ENCODE results near the gene TMEM125.

TMEM125 gene

GRCh38 chr1:43318831-43319230, 49.0 kb downstream of the TMEM125 start:
- no peak for TF ChIP-seq FOXP2 (optimal IDR thresholded peaks at IDR 0.05; ENCODE audit: control extremely low read depth, extremely low read length, insufficient read depth)
- TF ChIP-seq EZH2 (IDR thresholded peaks at IDR 0.05): no peak
- TF ChIP-seq POLR2AphosphoS5 (IDR thresholded peaks at IDR 0.05; ENCODE audit: borderline replicate concordance, low read depth, low read length): no peak
- no peak for DNase-seq (ENCODE audit: low read depth, low spot score)
- no peak overlapping the region for H3K9ac ChIP-seq (ENCODE audit: insufficient read length)
- H3K9me3 ChIP-seq (ENCODE audit: low read depth, low read length): no peaks in the 10 kb centered on the region
- H3K36me3 ChIP-seq (ENCODE audit: insufficient read depth, low read length): no peaks in the 10 kb centered on the region
- no peak overlapping the region for H3K4me3 ChIP-seq
- H3K27ac ChIP-seq: no peak overlapping the region

GRCh38 chr1:43319288-43319687, 49.5 kb downstream of the TMEM125 start:
- TF ChIP-seq EZH2 (IDR thresholded peaks at IDR 0.05): no peak
- H3K9me3 ChIP-seq (ENCODE audit: low read depth, low read length): no peaks in the 10 kb centered on the region
- H3K4me3 ChIP-seq: no peak overlapping the region
- H3K27ac ChIP-seq: no peak overlapping the region
- no peaks in the 10 kb centered on the region for H3K36me3 ChIP-seq (ENCODE audit: insufficient read depth, low read length)
- DNase-seq (ENCODE audit: low read depth, low spot score): no peak
- no peak overlapping the region for H3K9ac ChIP-seq (ENCODE audit: insufficient read length)

GRCh38 chr1:43319766-43320165, 50.0 kb downstream of the TMEM125 start:
- TF ChIP-seq FOXP2 (optimal IDR thresholded peaks at IDR 0.05; ENCODE audit: control extremely low read depth, extremely low read length, insufficient read depth): no peak
- no peak for TF ChIP-seq EZH2 (IDR thresholded peaks at IDR 0.05)
- no peak for TF ChIP-seq POLR2AphosphoS5 (IDR thresholded peaks at IDR 0.05; ENCODE audit: borderline replicate concordance, low read depth, low read length)
- DNase-seq (ENCODE audit: low read depth, low spot score): no peak
- no peak overlapping the region for H3K27ac ChIP-seq
- no peak overlapping the region for H3K4me3 ChIP-seq
- no peaks in the 10 kb centered on the region for H3K9me3 ChIP-seq (ENCODE audit: low read depth, low read length)
- no peak overlapping the region for H3K9ac ChIP-seq (ENCODE audit: insufficient read length)
- no peaks in the 10 kb centered on the region for H3K36me3 ChIP-seq (ENCODE audit: insufficient read depth, low read length)

- Histone ChIP-seq H3K36me3 (ENCODE audit: insufficient read depth, low read length) (no peaks in the 10 kb centered on the region), H3K27ac (no peak overlapping the region), H3K9ac (ENCODE audit: insufficient read length) (no peak overlapping the region), H3K9me3 (ENCODE audit: low read depth, low read length) (no peaks in the 10 kb centered on the region), H3K4me3 (no peak overlapping the region)
- TF ChIP-seq FOXP2 (optimal IDR thresholded peaks at IDR 0.05; ENCODE audit: control extremely low read depth, extremely low read length, insufficient read depth) (no peak), EZH2 (IDR thresholded peaks at IDR 0.05) (no peak), POLR2AphosphoS5 (IDR thresholded peaks at IDR 0.05; ENCODE audit: borderline replicate concordance, low read depth, low read length) (no peak)
- no peak for DNase-seq (ENCODE audit: low read depth, low spot score)
These were observed 51.6 kb downstream of the TMEM125 start for GRCh38 chr1:43321331-43321891.

- no peak overlapping the region for H3K4me3 ChIP-seq
- no peaks in the 10 kb centered on the region for H3K36me3 ChIP-seq (ENCODE audit: insufficient read depth, low read length)
- no peak overlapping the region for H3K9ac ChIP-seq (ENCODE audit: insufficient read length)
- TF ChIP-seq FOXP2 (optimal IDR thresholded peaks at IDR 0.05; ENCODE audit: control extremely low read depth, extremely low read length, insufficient read depth) (no peak), POLR2AphosphoS5 (IDR thresholded peaks at IDR 0.05; ENCODE audit: borderline replicate concordance, low read depth, low read length) (no peak), EZH2 (IDR thresholded peaks at IDR 0.05) (no peak)
- no peak overlapping the region for H3K27ac ChIP-seq
- no peak for DNase-seq (ENCODE audit: low read depth, low spot score)
- no peaks in the 10 kb centered on the region for H3K9me3 ChIP-seq (ENCODE audit: low read depth, low read length)
These were observed 52.7 kb downstream of the TMEM125 start for GRCh38 chr1:43322506-43322905.

All from SK-N-MC (cell line).